Stimulated activated CD8-positive, alpha-beta memory T cell treated with anti-CD3 and anti-CD28 coated beads, Interleukin-15, amount 100 ng/mL, for 4 hours (primary cell): ENCODE measurements around the gene LRRC25.
"Not testable (repeated sequence)": the region's sequence is repeated elsewhere in the genome, so short reads cannot be mapped to it uniquely, and the experiment has no call there.

Experiments used
- DNase-seq, 2 donors: peaks; one replicate each; pipeline ENCODE4 v3.0.0-alpha.2; 2020; ENCODE audit warnings: low read depth in 2 of 2

Gene LRRC25

DNA sequence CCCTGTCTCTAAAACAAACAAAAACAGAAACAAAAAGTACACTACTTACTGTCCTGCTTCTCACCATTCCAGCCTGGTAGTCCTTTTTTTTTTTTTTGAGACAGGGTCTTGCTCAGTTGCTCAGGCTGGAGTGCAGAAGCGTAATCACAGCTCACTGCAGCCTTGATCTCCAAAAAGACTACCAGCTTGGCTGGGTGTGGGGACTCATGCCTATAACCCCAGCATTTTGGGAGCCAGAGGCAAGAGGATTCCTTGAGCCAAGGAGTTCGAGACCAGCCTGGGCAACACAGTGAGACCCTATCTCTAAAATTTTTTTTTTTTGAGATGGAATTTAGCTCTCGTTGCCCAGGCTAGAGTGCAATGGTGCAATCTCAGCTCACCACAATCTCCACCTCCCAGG lies 16.6 kb downstream of the LRRC25 start:
- DNase-seq, result no peak

DNA sequence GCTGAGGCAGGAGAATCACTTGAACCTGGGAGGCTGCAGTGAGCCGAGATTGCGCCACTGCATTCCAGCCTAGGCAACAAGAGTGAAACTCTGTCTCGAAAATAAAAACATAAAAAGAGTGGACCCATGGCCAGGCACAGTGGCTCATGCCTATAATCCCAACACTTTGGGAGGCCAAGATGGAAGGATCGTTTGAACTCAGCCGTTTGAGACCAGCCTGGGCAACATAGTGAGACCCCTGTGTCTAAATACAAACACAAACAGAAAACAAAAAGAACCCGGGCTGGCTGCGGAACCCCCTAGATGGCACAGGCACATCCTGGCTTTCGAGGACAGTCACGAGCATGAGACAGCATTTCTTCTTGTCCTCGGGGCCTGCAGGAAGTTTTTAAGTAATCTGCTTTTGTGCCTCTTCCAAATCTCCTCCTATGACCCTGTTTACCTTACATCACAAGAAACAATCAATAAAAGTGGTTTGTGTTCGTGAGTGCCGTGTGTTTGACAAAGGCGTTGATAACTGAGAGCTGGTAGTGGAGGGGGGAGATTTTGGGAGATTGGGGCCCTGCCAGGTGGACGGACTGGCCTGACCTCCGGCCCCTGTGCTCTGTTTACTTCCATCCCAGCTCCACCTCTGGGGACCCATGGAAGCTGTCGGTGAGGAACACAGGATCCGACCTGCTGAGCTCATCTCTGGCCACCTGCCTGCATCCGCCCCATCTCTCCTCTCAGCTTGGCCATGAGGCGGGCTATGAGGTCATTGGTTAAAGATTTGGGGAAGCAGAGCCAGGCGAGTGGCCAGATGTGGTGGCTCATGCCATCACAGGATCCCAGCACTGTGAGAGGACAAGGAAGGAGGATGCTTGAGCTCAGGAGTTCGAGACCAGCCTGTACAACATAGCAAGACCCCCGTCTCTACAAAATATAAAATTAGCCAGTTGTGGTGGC lies 17.3 kb downstream of the LRRC25 start:
- no peak for DNase-seq

DNA sequence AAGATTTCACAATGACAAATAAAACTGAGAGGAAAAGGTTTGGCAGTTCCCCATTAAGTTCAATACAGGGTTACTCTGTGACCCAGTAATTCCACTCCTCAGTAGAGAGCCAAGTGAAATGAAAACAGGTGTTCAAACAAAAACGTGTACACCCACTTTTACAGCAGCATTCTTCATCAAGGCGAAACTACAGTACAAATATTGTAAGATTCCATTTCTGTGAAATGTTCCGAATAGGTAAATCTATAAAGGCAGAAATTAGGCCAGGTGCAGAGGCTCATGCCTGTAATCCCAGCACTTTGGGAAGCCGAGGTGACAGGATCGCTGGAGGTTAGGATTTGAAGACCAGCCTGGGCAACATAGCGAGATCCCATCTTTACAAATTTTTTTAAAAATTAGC lies 20.4 kb downstream of the LRRC25 start:
- DNase-seq, result no peak

DNA sequence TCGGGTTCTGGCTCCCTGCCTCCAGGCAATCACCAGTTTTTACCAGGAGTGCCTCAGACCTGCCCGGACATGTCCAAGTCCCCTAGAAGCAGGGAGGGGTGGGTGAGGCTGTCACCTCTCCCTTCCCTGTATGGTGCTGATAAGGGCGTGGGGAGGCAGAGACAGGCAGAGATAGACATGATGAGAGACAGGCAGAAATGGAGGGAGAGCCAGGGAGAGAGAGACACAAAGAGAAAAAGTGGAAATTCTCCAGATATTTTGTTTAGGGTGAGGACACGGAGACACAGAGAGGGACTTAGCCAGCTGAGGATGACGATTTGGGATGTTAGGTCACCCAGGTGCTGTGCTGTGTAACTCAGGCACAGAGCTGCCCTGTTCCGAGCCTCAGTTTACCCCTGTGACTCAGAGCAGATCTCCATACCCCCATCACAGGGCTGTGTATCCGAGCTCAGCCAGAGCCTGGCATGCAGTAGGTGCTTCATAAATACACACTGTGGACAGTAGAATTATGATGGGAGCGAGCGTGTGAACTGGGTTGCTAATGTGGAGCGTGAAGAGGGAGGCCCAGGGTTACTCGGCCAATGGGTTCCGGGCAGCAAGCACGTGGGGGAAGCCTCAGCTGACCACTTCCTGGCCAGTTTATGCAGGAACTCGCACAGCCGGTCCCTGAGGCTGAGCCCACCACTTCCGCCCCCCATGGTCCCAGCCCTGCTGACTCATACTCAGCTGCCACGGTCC lies 23.4 kb downstream of the LRRC25 start:
- peak; percentile 24 to 50 for DNase-seq

DNA sequence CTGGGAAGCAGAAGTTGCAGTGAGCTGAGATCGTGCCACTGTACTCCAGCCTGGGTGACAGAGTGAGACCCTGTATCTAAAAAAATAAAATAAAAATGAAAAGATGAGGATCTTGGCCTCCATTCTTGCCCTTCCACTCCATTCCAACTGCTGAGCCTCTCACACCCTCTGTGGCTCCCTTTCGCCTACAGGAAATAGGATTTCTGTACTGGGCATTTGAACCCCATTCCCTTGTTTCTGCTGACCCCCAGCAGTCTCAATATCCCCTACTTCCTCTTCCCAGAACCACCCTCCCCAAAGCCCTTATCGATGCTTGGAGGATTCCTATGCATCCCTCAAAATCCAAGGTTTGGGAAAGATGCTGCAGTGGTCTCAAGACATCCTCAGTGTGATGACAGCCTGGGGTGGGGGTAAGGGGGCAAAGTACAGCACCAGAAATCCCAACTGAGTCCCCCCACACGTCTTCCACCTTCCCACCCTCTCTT lies 24.0 kb downstream of the LRRC25 start:
- DNase-seq, result no peak

DNA sequence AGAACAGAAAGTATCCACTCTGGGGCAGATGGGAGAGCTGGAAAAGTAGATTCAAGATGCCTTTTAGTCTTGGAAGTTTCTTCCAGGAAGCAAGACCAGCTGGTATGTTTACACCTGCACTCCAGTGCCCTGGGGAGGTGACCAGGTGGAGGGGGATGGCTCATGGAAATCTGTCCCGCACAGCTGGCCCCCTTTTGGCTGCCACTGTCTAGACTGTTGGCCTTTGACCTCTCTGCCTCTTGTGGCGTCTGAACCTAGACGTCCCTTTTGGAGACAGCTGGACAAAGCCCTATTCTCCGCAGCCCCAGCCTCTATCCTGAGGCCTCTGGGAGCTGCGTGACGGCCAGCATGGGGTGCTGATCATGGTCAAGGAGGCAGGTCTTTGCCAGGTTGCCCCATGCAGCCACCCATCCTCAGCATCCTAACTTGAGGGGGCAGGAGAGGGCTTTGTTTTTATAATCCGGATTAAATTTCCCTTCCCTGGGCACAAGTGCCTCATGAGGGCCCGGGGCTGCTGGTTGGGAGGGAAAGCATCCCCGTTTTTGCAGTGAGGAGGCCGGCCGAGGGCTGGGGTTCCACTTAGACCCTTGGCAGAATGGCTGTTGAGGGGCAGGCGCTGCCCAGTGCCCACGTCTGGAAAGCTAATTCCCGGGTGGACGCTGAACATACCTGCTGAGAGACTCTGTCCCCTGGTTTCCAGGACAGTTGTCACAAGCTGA lies 28.8 kb downstream of the LRRC25 start:
- DNase-seq, result no peak

DNA sequence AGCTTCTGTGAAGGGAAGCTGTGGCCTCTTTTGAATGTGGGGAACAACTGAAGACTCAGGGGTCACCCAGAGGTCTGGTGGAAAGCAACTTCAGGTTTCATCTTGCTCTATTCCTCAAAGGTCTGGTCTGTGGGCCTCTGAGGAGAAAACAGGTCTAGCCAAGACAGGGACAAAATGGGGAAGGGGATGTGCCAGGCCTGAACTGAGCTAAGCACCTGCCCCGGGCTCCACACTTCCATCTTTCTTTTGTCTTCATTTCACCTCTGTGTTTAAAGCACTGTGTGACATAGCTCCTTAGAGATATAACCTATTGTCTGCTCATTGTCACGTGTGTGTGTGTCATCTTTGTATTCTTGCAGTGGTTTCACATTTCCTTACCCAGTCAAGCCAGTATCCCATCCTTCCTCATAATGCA lies 31.4 kb downstream of the LRRC25 start:
- DNase-seq, result no peak

DNA sequence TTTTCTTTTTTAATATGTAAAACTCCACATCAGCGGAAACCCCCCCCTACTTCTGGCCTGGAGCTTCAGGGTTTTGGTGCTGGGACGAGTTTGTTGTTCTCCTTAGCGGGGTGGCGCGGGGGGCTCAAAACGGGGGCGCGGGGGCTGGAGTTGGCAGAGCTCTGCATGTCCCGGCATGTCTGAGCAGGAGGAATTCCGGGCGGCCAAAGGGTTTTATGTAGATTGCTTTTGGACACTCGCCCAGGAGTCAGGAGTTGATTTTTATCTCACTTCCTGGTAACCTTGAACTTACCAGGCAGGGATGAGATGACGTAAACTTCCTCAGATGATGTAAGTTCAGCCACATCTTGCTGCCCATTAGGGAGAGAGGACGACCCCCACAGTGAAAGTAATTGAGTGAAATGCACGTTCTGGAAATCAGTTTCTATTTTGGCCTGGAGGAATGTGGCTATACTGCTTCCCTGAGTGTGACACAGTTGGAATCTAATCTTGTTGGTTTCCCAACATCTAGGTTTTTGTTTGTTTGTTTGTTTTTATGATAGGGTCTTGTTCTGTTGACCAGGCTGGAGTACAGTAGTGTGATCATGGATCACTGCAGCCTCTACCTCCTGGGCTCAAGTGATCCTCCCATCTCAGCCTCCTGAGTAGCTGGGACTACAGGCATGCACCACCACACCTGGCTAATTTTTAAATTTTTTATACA lies 32.4 kb downstream of the LRRC25 start:
- DNase-seq, result no peak

DNA sequence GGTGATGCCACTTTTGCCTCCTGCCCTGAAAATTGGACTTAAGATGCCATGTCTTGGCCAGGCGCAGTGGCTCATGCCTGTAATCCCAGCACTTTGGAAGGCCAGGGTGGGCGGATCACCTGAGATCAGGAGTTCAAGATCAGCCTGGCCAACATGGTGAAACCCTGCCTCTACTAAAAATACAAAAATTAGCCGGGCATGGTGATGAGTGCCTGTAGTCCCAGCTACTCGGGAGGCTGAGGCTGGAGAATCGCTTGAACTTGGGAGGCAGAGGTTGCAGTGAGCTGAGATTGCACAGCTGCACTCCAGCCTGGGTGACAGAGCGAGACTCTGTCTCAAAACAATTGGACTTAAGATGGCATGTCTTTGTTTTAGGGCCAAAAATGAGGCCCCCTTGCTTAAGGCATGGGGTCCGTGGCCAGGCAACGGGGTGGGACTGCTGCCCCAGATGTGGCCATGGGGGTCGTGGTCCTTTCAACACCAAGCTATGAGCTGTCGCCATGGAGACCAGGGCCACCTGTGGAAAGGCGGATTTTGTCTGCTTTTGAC lies 33.1 kb downstream of the LRRC25 start:
- not testable (repeated sequence) for DNase-seq

DNA sequence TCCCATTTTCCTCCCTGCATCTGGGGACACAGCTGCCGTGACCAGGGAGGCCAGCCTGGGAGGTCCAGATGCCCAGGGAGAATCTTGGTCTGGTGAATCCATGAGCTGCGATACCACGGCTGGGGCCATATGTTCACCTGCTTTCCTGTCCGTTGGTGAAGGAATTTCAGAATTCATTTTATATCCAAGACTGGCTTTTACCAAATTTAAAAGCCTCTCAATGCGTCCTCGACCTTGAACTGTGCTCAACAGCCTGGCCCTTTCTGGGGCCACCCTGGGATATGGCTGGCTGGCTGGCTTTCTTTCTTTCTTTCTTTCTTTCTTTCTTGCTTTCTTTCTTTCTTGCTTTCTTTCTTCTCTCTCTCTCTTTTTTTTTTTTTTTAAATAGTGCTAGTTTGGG lies 33.6 kb downstream of the LRRC25 start:
- DNase-seq, result no peak

DNA sequence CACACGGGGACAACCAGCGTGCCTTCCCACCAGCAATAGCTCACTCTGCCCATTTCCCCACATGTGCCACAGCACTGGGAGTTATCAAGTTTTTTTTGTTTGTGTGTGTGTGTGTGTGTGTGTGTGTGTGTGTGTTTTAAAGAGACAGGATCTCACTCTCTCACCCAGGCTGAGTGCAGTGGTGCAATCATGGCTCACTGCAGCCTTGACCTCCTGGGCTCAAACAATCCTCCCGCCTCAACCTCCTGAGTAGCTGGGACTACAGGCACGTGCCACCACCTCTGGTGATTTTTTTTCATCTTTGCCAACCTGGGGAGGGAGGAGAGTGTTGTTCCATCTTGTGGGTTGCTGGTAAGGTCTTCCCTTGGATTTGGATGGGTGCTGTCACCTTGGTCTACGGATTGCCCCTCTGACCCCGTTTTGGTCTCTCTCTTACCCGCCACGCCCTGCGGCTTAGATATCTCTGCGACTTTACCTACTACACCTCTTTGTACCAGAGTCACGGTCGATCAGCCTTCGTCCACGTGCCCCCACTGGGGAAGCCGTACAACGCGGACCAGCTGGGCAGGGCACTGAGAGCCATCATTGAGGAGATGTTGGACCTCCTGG lies 34.4 kb downstream of the LRRC25 start:
- DNase-seq, result no peak

DNA sequence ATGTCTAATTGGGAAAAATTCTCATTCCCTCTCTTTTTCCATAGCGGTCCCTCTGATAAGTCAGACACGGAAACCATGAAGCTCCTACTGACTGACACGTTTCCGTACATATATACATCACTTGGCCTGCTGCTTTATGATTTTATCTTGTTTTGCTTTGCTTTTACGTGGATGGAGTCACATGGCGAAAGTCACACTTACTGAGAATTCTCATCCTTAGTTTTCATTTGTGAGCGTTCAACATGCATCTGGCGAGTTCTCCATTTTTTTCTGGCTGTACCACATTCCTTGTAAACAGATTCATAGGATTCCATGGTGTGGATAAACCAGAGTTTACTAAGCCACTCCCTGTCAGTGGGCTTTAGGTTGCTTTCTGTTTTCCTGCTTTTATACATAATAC lies 35.8 kb downstream of the LRRC25 start:
- DNase-seq, result no peak

DNA sequence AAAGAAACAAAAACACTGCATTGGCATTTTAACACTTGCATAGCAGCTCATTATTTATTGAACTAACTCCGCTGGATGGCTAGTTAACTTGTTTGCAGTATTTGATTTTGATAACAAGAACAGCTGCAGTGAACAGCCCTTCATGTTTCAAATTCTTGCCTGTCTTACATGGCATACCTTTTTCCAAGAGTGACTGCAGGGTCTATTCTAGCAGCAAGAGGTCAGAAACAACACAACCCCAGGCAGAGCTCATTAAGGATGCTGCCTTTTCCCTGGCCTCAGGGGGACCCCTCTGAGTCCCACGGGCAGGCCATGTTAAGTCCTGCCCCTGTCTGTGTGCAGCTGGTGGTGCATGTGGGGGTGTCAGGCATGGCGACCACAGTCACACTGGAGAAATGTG lies 40.4 kb downstream of the LRRC25 start:
- no peak for DNase-seq

DNA sequence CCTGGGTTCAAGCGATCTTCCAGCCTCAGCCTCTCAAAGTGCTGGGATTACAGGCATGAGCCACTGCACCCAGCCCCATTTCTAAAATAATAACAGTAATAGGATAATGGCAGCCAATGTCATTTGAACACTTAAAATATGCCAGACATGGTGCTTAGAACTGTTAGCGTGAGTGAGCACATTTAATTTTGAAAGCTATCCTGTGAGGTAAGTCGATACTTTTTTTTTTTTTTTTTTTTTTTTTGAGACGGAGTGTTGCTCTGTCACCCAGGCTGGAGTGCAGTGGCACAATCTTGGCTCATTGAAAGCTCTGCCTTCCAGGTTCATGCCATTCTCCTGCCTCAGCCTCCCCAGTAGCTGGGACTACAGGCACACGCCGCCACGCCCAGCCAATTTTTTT lies 42.7 kb downstream of the LRRC25 start:
- DNase-seq, result not testable (repeated sequence)

DNA sequence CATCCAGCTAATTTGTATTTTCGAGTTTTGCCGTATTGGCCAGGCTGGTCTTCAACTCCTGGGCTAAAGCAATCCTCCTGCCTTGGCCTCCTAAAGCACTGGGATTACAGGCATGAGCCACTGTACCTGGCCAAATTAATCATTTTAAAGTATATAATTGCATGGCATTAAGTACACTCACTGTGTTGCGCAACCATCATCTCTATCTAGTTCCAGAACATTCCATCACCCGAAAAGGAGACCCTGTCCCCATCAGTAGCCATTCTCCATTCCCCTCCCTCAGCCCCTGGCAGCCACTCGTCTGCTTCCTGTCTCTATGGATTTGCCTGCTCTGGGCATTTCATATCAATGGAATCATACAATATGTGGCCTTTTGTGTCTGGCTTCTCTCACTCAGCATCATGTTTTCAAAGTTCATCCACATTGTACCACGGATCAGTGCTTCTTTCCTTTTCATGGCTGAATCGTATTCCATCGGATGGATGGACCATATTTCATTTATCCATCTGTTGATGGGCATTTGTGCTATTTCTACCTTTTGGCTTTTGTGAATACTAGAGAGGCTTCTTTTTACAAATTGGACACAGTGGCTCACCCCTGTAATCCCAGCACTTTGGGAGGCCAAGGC lies 43.9 kb downstream of the LRRC25 start:
- no peak for DNase-seq

DNA sequence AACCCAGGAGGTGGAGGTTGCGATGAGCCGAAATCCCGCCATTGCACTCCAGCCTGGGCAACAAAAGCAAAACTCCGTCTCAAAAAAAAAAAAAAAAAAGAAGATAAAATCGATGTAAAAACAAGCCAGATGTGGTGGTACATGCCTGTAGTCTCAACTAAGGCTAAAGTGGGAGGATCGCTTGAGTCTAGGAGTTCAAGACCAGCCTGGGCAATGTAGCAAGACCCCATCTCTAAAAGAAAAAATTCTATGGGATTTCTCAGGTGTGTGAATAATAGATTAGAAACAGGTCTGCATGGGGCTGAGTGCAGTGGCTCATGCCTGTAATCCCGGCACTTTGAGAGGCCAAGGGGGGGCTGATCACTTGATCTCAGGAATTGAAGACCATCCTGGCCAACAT lies 45.9 kb downstream of the LRRC25 start:
- DNase-seq, result no peak

DNA sequence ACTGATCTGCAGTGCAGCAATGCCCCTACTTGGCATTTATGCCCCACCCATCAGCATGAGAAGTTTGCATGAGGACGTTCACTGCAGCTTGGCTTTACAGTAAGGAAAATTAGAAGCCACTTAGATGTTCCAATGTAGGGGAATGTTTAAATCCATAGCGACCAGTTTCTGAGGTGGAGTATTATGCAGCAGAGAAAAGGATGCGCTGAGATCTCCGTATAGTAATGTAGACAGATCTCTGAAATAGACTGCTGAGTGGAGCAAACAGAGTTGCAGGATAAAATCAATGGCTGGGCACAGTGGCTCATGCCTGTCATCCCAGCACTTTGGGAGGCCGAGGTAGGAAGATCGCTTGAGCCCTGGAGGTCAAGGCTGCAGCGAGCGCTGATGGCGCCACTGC lies 46.9 kb downstream of the LRRC25 start:
- DNase-seq, result no peak

DNA sequence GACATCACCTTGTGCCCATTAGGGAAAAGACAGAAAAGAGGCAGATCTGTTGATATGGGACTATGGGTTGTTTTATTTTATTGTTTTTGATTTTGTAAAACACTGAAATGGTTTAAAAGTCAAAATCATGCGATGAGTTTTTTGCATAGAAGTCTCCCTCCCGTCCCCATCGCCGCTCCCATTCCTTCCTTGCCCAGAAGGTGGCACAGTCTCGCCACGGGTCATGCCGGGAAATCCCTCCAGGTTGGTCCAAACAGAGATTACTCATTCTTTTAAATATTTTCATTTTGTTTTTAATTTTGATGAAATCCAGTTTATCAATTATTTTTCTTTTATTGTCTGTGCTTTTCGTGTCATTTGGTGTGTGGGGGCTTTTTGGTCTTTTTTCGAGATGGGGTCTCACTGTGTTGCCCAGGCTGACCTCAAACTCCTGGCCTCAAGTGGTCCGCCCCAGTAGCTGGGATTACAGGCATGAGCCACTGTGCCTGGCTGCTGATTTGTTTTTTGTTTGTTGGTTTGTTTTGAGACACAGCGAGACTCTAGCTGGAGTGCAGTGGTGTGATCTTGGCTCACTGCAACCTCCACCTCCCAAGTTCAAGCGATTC lies 47.8 kb downstream of the LRRC25 start:
- no peak for DNase-seq

DNA sequence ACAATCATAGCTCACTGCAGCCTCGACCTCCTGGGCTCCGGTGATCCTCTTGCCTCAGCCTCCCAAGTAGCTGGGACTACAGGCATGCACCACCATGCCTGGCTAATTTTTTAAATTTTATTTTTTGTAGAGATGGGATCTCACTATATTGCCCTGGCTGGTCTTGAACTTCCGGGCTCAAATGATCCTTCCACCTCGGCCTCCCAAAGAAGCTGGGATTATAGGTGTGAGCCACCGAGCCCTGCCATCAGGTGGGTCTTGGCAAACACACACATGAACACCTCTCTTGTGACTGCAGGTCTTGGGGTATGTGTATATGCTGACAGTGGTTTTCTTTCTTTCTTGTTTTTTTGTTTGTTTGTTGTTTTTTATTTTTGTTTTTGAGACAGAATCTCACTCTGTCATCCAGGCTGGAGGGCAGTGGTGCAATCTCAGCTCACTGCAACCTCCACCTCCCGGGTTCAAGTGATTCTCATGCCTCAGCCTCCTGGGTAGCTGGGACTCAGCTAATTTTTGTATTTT lies 48.5 kb downstream of the LRRC25 start:
- DNase-seq, result not testable (repeated sequence)

DNA sequence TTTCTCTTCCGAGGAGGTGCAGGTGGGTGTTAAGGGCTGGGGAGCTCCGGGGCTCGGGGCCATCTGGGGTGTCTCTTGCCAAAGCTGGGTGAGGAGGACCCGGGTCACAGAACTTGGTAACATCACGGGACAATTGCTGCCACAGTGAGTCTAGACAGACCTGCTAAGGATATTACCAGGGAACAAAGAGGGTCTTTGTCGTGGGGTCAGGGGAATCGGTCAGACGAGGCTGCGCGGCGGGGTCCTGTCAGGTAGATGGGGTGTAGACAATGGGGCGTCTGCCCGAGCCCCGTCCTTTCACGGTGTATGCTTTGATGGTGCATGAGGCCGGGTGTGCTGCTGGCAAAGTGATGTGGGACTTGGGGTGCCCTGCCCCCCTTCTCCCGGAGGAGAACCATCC lies 49.3 kb downstream of the LRRC25 start:
- DNase-seq, result no peak
